ENCODE results near the gene SLC45A3. TPM values are rescaled to one million over a fixed set of nuclear protein-coding genes. Genes with fewer than 3 reads are reported as not detected.

SLC45A3 gene
- total and polyA plus RNA-seq, 2 donors (not counting 3 experiments of a cell fraction or from before 2014, with no cell fraction given): 15.1 to 15.6 TPM

GRCh38 chr1:205706601-205707502 is 26.5 kb upstream of the SLC45A3 start:
- H3K4me2 ChIP-seq (ENCODE audit: insufficient read depth, low read length): no peak overlapping the region
- DNase-seq (ENCODE audit: low read depth, low spot score): no peak

More at GRCh38 chr1:205706601-205707502, 26.5 kb upstream of the SLC45A3 start:
- H3K4me3 ChIP-seq (replicated peaks in 1 of 3; ENCODE audit: insufficient read depth in 1 of 3, low read depth in 1 of 3, low read length in 3 of 3): no peak overlapping the region
- no peaks in the 10 kb centered on the region for H4K20me1 ChIP-seq (replicated peaks; ENCODE audit: control insufficient read depth, extremely low read depth, insufficient read depth, low read length)
- H3K27me3 ChIP-seq (ENCODE audit: control insufficient read depth in 2 of 2, insufficient read depth in 2 of 2, low read length in 2 of 2): no peaks in the 10 kb centered on the region
- H2AFZ ChIP-seq (ENCODE audit: low read depth, low read length): no peak overlapping the region
- BruUV-seq (replicated peaks): no TSS peak
- H3K9ac ChIP-seq (replicated peaks; ENCODE audit: extremely low read depth, insufficient read depth, low read length): no peak overlapping the region
- no peaks in the 10 kb centered on the region for H3K9me3 ChIP-seq (replicated peaks; ENCODE audit: control insufficient read depth, insufficient read depth, low read length)
- FAIRE-seq: no peak
- H3K36me3 ChIP-seq (ENCODE audit: control insufficient read depth in 2 of 2, extremely low read depth in 1 of 2, insufficient read depth in 2 of 2, low read length in 2 of 2): peaks cover 0 to 4% of the 10 kb centered on the region in 2 experiments
- peaks cover 13% of the 10 kb centered on the region for H3K4me1 ChIP-seq (ENCODE audit: control insufficient read depth, extremely low read depth, insufficient read depth, low read length)
- dilution Hi-C loops (cut with MboI; ENCODE audit: extremely low pct_ligation_motif_present, low sequenced_read_pairs) (no loop called here), intact Hi-C loops (cut with micrococcal nuclease) (no loop called here)
- no peaks in the 10 kb centered on the region for H3K79me2 ChIP-seq (ENCODE audit: control insufficient read depth, insufficient read depth, low read length)
- H3K9me1 ChIP-seq (replicated peaks; ENCODE audit: control insufficient read depth, extremely low read depth, insufficient read depth, low read length): no peaks in the 10 kb centered on the region
- POLR2A ChIA-PET: no interaction called here
- CTCF ChIA-PET: interaction anchor here (10.7 kb wide), 1 partner anchor 44 kb away, joined by 908 read pairs; no protein-coding TSS in a partner anchor
- H3K27ac ChIP-seq (ENCODE audit: insufficient read depth, low read depth, low read length): no peak overlapping the region
- TF ChIP-seq EZH2 (IDR thresholded peaks at IDR 0.05; ENCODE audit: borderline replicate concordance, low read depth, low read length, severe bottlenecking): no peak
- TF ChIP-seq MAX (IDR thresholded peaks at IDR 0.05; ENCODE audit: insufficient read depth, insufficient read length): no peak
- no peak for TF ChIP-seq JUN (IDR thresholded peaks at IDR 0.05; ENCODE audit: borderline replicate concordance, insufficient read depth, insufficient read length, low read depth)
- no peak for TF ChIP-seq POLR2A (IDR thresholded peaks at IDR 0.05; ENCODE audit: low read depth, low read length)
- TF ChIP-seq POLR2AphosphoS5 (IDR thresholded peaks at IDR 0.05; ENCODE audit: insufficient read depth, low read depth, low read length): no peak
- TF ChIP-seq GATA2 (IDR thresholded peaks at IDR 0.05; ENCODE audit: insufficient read depth, insufficient read length, low read depth, low read length): no peak
- TF ChIP-seq CTCF (IDR thresholded peaks at IDR 0.05; ENCODE audit: extremely low read depth in 1 of 2, insufficient read depth in 1 of 2, low read depth in 1 of 2, low read length in 2 of 2): no peak
- TF ChIP-seq MYC (IDR thresholded peaks at IDR 0.05; ENCODE audit: low read depth, low read length): no peak
- no peak for TF ChIP-seq FOS (IDR thresholded peaks at IDR 0.05; ENCODE audit: borderline replicate concordance, insufficient read depth, low read length)

Data from endothelial cell of umbilical vein (primary cell).